ENCODE results near the gene S1PR1. TPM values are rescaled to one million over a fixed set of nuclear protein-coding genes. Genes with fewer than 3 reads are reported as not detected.

The S1PR1 gene
- total RNA-seq, 1 experiment from 2014 or later, result 13.3 TPM

DNA sequence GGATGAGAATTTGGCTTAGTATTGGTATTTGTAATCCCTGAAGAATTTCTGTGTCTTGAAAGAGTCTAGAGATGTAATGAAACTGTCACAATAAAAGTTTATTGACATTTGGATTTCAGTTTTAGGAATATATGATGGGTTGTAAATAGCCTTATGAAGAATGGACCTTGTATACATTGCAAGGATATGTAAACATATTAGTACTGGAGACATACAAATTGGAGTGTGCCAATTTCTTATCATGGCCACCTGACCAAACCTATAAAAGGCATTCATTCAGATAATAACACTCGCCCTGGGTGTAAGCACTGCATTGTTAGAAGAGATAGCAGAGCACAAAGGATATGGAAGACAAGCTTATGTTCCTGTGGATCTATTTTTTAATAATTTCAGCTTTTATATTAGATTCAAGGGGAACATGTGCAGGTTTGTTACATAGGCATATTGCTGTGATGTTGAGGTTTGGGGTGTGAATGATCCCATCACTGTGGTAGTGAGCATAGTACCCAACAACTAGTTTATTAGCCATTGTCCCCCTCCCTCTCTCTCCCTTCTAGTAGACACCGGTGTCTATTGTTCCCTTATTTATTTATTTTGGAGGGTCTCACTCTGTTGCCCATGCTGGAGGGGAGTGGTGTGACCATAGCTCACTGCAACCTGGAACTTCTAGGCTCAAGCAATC lies 8.6 kb downstream of the S1PR1 start:
- H3K27me3 ChIP-seq (replicated peaks), result no peaks in the 10 kb centered on the region
- DNase-seq (ENCODE audit: low read depth in 1 of 2, low spot score in 2 of 2), result no peak
- no peak overlapping the region for H3K4me3 ChIP-seq
- H3K36me3 ChIP-seq, result peaks cover 17% of the 10 kb centered on the region
- H3K4me1 ChIP-seq (replicated peaks), result no peaks in the 10 kb centered on the region
- no peaks in the 10 kb centered on the region for H3K9me3 ChIP-seq (replicated peaks)
- no peak overlapping the region for H3K27ac ChIP-seq

DNA sequence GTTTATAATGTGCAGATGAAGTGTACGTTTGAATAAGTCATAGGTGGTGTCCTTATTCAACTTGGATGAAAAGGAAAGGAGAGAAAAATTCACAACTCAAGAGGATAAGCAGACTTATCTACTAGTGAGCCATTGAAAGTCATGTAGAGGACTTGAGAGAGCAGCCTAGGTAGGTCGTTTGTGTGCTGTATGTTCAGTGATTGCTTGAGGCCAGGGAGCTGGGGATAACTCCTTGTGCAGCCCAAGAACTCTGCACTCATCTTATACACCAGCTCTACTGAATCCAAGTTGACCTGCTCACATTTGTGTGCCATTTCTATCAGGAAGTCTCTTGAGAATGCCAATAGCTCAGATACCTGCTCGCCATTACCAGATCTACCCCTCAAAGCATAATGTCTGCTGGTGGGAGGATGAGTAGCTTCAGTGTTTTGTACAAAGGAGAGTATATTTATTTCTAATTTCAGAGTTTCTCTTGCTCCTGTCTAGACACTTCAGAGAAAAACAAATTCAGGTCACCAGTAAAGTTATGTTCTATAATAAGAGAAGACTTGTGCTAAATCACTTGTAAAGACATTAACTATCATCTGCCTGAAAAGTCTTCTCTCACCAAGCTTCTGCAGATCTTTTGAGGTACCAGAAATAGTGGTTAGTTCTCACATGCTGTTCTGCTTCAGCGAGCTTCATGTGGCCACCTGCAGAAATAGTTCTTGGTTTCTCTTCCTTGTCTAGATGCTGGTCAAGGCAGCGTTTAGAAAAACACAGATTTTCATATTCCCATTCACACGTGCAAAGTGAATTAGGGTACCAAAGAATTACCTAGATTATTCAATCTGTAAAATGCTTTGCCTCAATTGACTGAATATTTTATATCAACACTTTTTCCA lies 10.8 kb downstream of the S1PR1 start:
- DNase-seq (ENCODE audit: low read depth in 1 of 2, low spot score in 2 of 2), result no peak
- Histone ChIP-seq H3K4me3 (no peak overlapping the region), H3K4me1 (replicated peaks) (no peaks in the 10 kb centered on the region), H3K36me3 (peaks cover 4% of the 10 kb centered on the region), H3K27ac (no peak overlapping the region), H3K9me3 (replicated peaks) (no peaks in the 10 kb centered on the region), H3K27me3 (replicated peaks) (no peaks in the 10 kb centered on the region)

DNA sequence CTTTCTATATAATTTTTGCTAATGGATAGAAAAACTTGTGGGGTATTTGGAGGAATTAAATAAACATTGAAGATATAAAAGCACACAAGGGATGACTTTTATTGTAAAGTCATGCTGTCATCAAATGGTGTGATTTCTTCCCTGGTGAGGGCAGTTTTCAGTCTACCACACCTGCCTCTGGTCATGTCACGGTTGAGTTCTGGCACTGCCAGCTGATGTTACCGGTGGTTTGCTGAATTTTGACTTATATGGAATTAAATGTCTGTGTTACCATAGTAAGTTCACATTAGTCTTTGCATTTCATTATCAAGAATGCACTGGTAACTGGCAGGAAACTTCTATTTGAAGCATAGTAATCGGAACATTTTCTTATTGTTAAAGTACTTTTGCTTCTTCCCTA lies 13.4 kb downstream of the S1PR1 start:
- H3K27me3 ChIP-seq (replicated peaks), result no peaks in the 10 kb centered on the region
- no peaks in the 10 kb centered on the region for H3K36me3 ChIP-seq
- no peak overlapping the region for H3K4me3 ChIP-seq
- 0 out of 2 replicates have a peak, but pooled peaks cover 2% of the 10 kb centered on the region for H3K4me1 ChIP-seq (replicated peaks)
- no peak for DNase-seq (ENCODE audit: low read depth in 1 of 2, low spot score in 2 of 2)
- H3K27ac ChIP-seq, result no peak overlapping the region
- H3K9me3 ChIP-seq (replicated peaks), result no peaks in the 10 kb centered on the region

DNA sequence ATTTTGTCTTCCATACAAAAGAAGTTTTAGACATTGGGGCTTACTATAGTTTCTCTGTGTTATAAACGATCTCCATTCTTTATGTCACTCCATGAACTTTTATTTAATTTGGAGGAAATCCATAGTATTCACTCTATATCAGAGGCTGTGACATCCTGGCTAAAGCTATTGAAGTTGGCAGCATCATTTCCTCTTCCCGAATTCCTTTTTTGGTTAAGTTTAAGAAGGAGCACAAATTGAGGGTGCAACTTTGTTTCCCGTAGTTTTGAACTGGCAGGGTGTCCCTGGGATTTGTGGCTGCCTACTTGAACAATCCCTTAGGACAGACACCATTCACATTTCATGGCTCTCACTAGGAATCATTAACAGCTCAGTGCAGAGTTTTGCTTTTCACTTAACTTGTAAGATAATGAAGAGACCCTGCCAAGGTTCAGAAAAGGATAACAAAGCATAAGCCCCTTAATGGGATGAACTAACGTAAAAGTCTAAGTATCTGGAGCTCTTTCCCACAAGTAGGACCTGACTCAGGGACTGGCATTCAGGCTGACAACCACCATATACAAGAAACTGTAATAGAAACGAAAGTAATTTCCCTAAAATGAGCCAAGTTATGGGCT lies 13.9 kb downstream of the S1PR1 start:
- no peaks in the 10 kb centered on the region for H3K36me3 ChIP-seq
- H3K9me3 ChIP-seq (replicated peaks), result no peaks in the 10 kb centered on the region
- no peak overlapping the region for H3K4me3 ChIP-seq
- H3K27me3 ChIP-seq (replicated peaks), result no peaks in the 10 kb centered on the region
- no peak overlapping the region for H3K27ac ChIP-seq
- DNase-seq (ENCODE audit: low read depth in 1 of 2, low spot score in 2 of 2), result no peak
- 0 out of 2 replicates have a peak, but pooled peaks cover 2% of the 10 kb centered on the region for H3K4me1 ChIP-seq (replicated peaks)

DNA sequence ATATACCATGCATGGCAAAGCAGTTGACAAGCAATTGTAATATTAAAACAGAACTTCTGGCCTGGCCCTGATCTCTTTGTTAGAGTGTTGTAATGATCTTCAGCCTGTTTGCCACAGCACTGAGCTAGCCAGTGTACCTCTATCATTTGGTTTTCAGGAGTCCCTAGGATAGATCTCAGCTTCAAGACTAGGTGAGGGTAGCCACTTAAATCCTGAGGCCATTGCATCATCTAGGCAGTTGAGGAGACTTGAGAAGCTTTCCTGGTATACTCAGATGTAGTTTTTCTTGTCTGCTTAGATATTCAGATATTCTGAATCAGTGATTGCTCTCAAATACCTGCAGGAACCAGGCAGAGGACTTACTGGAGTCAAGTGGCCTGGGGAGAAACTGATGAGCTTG lies 14.7 kb downstream of the S1PR1 start:
- DNase-seq (ENCODE audit: low read depth in 1 of 2, low spot score in 2 of 2), result no peak
- Histone ChIP-seq H3K4me3 (no peak overlapping the region), H3K4me1 (replicated peaks) (0 out of 2 replicates have a peak, but pooled peaks cover 2% of the 10 kb centered on the region), H3K27me3 (replicated peaks) (no peaks in the 10 kb centered on the region), H3K9me3 (replicated peaks) (no peaks in the 10 kb centered on the region), H3K27ac (no peak overlapping the region), H3K36me3 (no peaks in the 10 kb centered on the region)

DNA sequence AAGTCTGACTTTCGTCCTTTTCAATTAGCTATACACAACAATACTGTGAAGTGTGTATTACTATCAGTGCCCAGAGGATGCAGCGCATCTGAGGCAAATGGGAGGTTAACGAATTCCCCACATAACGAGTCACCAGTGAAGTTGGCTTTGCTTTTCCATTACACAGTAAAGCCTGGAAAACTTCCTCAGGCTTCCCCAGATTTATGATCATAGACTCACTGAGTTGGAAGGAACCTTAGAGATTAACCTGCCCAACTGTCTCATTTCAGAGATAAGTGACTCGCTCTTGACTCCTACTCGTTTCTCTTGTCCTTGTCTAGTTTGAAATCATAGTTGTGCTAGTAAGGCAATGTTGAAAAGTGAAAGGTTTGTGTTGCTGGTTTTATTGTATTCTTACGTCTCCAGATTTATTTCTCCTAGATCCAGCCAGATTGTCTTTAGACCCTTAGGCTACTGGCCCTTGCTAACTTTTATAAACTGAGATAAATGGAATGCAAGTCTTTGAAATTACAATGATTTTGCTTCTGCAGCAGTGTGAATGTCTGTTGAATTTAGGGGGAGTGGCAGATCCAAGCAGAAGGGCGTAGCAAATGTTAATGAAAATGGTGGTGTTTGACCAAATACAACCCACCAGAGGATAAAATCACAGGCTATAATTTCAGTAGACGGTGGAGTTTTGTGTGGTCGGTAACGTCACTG lies 17.3 kb downstream of the S1PR1 start:
- Histone ChIP-seq H3K4me3 (no peak overlapping the region), H3K4me1 (replicated peaks) (0 out of 2 replicates have a peak, but pooled peaks cover 2% of the 10 kb centered on the region), H3K27ac (no peak overlapping the region), H3K9me3 (replicated peaks) (no peaks in the 10 kb centered on the region), H3K36me3 (no peaks in the 10 kb centered on the region), H3K27me3 (replicated peaks) (no peaks in the 10 kb centered on the region)
- peak in 1 of 2 experiments; percentile 12 for DNase-seq (ENCODE audit: low read depth in 1 of 2, low spot score in 2 of 2)

DNA sequence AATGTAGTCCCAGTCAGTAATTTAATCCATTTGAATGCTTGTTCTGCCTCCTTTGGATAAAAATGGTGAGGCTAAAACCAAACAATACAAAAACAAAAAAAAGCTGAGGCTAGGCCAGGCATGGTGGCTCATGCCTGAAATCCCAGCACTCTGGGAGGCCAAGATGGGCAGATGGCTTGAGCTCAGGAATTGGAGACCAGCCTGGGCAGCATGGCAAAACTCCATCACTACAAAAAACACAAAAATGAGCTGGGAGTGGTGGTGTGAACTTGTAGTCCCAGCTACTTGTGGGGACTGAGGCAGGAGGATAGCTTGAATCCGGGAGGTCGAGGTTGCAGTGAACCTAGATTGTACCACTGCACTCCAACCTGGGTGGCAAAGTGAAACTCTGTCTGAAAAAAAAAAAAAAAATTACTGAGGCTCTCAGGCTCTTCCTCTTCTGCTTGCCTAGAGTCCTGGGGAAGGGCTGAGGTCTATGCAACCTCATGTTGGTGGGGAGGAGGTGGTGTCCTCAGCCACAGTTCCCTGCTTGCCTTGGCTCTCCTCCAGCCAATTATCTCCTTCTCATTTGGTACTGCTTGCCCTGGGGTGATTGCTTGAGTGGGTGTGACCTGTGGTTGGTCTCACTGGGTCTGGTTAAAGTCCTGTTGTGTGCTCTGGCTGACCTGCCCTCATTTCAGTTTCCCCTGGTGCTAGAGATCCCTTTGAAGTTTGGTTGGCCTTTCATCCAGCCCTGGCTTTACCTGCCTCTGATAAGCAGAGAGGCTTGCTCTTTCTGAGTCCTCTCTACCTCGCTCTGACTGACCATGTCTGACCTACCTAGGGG lies 20.9 kb downstream of the S1PR1 start:
- no peaks in the 10 kb centered on the region for H3K9me3 ChIP-seq (replicated peaks)
- no peak for DNase-seq (ENCODE audit: low read depth in 1 of 2, low spot score in 2 of 2)
- no peaks in the 10 kb centered on the region for H3K36me3 ChIP-seq
- H3K4me3 ChIP-seq, result no peak overlapping the region
- no peaks in the 10 kb centered on the region; the same call in 1 of the 2 replicates for H3K27me3 ChIP-seq (replicated peaks)
- H3K27ac ChIP-seq, result no peak overlapping the region
- H3K4me1 ChIP-seq (replicated peaks), result peaks cover 9% of the 10 kb centered on the region

DNA sequence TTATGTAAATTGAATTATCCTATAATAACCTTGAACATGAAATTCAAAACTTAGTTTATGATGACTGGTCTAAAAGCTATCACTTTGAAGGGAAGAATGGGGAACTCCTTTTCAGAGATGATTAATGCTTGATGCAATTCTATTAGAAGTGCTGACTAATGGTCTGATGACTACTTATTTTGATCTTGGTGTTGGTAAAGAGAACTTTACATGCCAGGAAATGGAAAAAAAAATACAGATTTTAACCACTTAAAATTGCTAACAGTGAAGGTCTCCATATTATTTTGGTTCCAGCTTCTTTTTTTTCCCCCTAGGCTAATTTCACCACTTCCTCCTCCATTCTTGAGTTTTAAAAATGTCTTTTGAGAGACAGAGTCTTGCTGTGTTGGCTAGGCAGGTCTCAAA lies 22.9 kb downstream of the S1PR1 start:
- H3K27me3 ChIP-seq (replicated peaks), result no peaks in the 10 kb centered on the region; the same call in 1 of the 2 replicates
- H3K36me3 ChIP-seq, result no peaks in the 10 kb centered on the region
- H3K4me1 ChIP-seq (replicated peaks), result peaks cover 7% of the 10 kb centered on the region
- no peaks in the 10 kb centered on the region for H3K9me3 ChIP-seq (replicated peaks)
- H3K4me3 ChIP-seq, result no peak overlapping the region
- DNase-seq (ENCODE audit: low read depth in 1 of 2, low spot score in 2 of 2), result peak in 1 of 2 experiments; percentile 21
- H3K27ac ChIP-seq, result peak overlapping the region; percentile 23

DNA sequence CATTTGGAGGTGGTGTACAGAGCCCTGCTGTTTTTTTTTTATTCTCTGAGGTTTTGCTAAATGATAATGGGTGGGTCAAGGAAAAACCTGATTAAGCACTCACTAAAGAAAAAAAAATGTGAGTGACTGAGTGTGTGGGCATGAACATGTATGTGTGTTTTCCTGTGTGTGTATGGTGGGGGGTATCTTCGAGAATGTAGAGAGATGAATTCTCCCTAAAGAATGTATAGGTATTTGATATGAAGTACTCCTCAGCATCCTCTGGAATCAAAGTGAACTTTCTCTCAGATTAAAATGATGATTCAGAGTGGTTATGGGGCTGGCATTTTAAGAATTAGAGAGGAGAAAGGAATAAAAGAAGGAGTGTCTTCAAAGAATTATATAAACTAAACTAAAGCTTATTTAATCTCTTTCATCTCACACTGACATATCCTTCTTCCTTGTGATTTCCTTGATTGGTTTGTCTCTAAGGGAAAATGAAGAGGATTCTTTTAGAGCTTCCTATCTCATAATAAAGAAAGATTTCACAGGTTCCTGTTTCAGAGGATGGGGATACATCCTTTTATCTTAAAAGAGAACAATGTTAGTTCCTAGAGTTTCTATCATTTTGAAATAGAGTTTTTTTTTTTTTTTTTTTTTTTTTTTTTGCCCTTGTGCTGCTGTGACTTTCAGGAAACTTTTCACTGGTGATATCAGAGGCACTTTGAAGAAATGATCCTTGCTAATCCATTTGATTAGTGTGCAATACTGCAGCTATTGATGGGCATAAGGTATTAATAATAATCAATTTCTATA lies 23.9 kb downstream of the S1PR1 start:
- no peaks in the 10 kb centered on the region for H3K9me3 ChIP-seq (replicated peaks)
- H3K36me3 ChIP-seq, result no peaks in the 10 kb centered on the region
- H3K4me3 ChIP-seq, result no peak overlapping the region
- H3K27me3 ChIP-seq (replicated peaks), result no peaks in the 10 kb centered on the region; the same call in 1 of the 2 replicates
- DNase-seq (ENCODE audit: low read depth in 1 of 2, low spot score in 2 of 2), result peak in 1 of 2 experiments; percentile 18
- no peak overlapping the region for H3K27ac ChIP-seq
- peaks cover 7% of the 10 kb centered on the region for H3K4me1 ChIP-seq (replicated peaks)

DNA sequence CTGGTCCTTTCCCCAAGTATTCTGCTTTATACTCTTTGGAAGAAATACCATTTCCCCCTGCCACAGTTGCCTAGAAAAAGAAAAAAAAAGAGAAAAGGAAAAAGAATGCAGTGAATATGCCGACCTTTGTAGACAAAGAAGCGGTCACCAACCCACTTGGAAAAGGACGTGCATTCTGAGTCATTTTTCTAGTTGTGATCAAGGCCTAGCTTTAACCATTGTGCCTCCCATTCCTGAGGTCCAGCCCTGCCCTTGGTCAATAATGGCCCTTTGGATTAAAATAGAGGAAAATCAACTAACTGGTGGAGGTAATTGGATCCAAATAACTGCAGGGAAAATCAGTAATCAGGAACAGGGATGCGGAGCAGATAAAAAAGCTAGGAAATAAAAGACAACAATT lies 24.8 kb downstream of the S1PR1 start:
- no peaks in the 10 kb centered on the region for H3K36me3 ChIP-seq
- no peak overlapping the region for H3K4me3 ChIP-seq
- no peaks in the 10 kb centered on the region for H3K9me3 ChIP-seq (replicated peaks)
- H3K27ac ChIP-seq, result no peak overlapping the region
- no peak for DNase-seq (ENCODE audit: low read depth in 1 of 2, low spot score in 2 of 2)
- H3K4me1 ChIP-seq (replicated peaks), result peaks cover 7% of the 10 kb centered on the region
- H3K27me3 ChIP-seq (replicated peaks), result no peaks in the 10 kb centered on the region; the same call in 1 of the 2 replicates

DNA sequence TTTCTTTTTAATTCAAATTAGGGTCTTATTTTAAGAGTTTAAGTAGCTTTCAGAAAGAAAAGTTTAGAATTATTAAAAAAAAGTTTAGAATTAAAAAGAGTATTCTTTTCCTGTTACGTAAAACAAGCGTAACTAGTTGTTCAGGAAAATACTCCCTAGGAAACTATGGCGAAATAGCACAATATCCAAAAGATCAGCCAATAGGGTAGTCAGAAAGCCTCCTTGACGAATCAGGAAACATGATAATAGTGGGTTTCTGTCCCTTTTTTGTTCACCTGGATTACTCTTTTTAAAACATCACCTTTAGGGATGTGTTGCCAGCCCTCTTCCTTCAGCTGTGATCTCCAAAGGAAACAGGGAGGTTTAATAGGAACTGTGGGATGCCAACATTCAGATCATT lies 25.2 kb downstream of the S1PR1 start:
- Histone ChIP-seq H3K36me3 (no peaks in the 10 kb centered on the region), H3K4me3 (no peak overlapping the region), H3K4me1 (replicated peaks) (peaks cover 7% of the 10 kb centered on the region), H3K27me3 (replicated peaks) (no peaks in the 10 kb centered on the region; the same call in 1 of the 2 replicates), H3K9me3 (replicated peaks) (no peaks in the 10 kb centered on the region), H3K27ac (no peak overlapping the region)
- no peak for DNase-seq (ENCODE audit: low read depth in 1 of 2, low spot score in 2 of 2)

DNA sequence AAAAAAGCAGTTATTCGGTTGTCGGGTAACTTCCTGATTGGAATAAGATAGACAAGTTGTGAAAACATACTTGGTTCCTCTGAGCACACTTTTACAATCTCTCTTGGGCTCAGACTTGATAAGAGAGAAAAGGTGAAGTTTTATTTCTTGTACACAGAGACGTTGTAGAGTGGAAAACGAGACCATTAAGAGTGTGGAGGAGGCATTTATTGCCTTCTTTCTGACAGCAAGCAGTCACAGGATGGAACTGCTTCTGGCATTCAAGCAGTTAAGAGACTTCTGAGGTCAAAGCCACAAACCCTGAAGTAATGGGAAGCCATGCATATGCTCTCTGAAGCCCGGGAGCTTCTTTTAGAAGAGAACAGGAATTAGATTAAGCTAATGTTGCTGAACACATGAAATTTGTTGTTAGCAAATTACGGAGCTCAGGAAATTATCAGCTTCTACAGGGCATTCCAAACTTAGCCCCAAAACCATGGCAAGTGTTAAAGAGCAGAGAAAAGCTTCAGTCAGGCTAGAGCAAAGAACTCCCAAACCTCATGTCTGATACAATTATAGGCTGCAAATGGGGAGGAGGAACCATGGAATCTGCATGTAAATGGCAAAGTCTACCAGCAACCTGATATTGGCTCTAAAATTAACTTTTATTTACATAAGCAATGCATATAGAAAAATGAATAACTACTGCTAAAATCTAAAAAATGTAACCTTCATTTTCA lies 26.0 kb downstream of the S1PR1 start:
- DNase-seq (ENCODE audit: low read depth in 1 of 2, low spot score in 2 of 2), result no peak
- peaks cover 7% of the 10 kb centered on the region for H3K4me1 ChIP-seq (replicated peaks)
- H3K27me3 ChIP-seq (replicated peaks), result no peaks in the 10 kb centered on the region; the same call in 1 of the 2 replicates
- H3K27ac ChIP-seq, result no peak overlapping the region
- H3K9me3 ChIP-seq (replicated peaks), result no peaks in the 10 kb centered on the region
- H3K4me3 ChIP-seq, result no peak overlapping the region
- no peaks in the 10 kb centered on the region for H3K36me3 ChIP-seq

Measured in SJSA1 (cell line).